ENCODE measurements around the gene C2. TPM values are rescaled to one million over a fixed set of nuclear protein-coding genes. Genes with fewer than 3 reads are reported as not detected.
A peak's percentile ranks its signal among the peaks of the same experiment; 100 is the strongest.
"Not testable (repeated sequence)": the region's sequence is repeated elsewhere in the genome, so short reads cannot be mapped to it uniquely, and the experiment has no call there.

The C2 gene
- total RNA-seq, 1 donor from 2014 or later = 282 TPM

DNA sequence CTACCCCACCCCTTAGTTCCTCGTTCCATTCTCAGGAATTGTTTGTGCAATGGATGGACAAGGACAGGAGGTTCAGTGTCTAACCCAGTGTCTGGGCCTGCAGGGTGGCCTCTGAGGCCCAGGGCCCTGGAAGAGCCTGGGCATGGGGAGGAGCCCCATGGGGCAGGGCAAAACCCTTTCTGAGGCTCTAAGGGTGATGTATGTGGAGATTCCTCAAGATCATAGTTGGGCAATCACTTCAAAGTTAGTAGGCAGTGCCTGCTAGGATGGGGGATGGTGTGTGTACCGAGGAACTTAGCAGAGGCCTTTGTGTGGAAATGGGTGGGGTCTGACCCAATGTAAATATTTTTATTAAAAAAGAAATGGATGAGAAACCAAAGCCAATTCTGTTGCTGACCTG lies 6.7 kb upstream of the C2 start:
- TF ChIP-seq, protein P1, sequence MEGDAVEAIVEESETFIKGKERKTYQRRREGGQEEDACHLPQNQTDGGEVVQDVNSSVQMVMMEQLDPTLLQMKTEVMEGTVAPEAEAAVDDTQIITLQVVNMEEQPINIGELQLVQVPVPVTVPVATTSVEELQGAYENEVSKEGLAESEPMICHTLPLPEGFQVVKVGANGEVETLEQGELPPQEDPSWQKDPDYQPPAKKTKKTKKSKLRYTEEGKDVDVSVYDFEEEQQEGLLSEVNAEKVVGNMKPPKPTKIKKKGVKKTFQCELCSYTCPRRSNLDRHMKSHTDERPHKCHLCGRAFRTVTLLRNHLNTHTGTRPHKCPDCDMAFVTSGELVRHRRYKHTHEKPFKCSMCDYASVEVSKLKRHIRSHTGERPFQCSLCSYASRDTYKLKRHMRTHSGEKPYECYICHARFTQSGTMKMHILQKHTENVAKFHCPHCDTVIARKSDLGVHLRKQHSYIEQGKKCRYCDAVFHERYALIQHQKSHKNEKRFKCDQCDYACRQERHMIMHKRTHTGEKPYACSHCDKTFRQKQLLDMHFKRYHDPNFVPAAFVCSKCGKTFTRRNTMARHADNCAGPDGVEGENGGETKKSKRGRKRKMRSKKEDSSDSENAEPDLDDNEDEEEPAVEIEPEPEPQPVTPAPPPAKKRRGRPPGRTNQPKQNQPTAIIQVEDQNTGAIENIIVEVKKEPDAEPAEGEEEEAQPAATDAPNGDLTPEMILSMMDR (IDR thresholded peaks at IDR 0.05) = no peak
- Histone ChIP-seq H3K36me3 (no peaks in the 10 kb centered on the region), H3K9me3 (no peaks in the 10 kb centered on the region), H3K4me3 (no peak overlapping the region), H3K4me1 (peaks cover 12% of the 10 kb centered on the region), H3K27ac (peak overlapping the region; percentile 6), H3K27me3 (no peaks in the 10 kb centered on the region)
- peak; percentile 88 for ATAC-seq
- no peak for DNase-seq
- intact Hi-C loops (cut with DNase I) = no loop called here

DNA sequence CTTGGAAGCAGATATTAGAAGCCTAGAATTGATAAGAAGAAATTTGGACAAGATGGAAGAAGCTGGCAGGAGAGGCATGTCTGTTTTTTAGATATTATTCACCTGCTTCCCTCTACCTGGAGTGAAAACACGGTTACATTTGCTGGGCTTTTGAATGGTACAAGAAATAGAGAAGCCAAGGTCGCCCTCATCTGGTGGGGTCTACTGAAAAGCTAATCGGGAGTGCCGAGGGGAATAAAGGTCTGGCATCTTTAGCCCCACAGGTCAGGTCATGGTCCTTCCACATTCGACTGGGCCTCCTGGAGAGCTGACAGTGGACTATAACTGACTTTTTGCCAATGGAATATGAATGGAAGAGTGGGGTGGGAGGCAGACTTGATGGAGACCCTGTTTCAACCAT lies 4.6 kb upstream of the C2 start:
- H3K4me1 ChIP-seq = peaks cover 12% of the 10 kb centered on the region
- H3K9me3 ChIP-seq = no peaks in the 10 kb centered on the region
- TF ChIP-seq, protein P1 (IDR thresholded peaks at IDR 0.05) = no peak
- DNase-seq = no peak
- peak; percentile 7 for ATAC-seq
- H3K27me3 ChIP-seq = no peaks in the 10 kb centered on the region
- H3K4me3 ChIP-seq = no peak overlapping the region
- H3K27ac ChIP-seq = no peak overlapping the region
- intact Hi-C loops (cut with DNase I) = no loop called here
- H3K36me3 ChIP-seq = no peaks in the 10 kb centered on the region

DNA sequence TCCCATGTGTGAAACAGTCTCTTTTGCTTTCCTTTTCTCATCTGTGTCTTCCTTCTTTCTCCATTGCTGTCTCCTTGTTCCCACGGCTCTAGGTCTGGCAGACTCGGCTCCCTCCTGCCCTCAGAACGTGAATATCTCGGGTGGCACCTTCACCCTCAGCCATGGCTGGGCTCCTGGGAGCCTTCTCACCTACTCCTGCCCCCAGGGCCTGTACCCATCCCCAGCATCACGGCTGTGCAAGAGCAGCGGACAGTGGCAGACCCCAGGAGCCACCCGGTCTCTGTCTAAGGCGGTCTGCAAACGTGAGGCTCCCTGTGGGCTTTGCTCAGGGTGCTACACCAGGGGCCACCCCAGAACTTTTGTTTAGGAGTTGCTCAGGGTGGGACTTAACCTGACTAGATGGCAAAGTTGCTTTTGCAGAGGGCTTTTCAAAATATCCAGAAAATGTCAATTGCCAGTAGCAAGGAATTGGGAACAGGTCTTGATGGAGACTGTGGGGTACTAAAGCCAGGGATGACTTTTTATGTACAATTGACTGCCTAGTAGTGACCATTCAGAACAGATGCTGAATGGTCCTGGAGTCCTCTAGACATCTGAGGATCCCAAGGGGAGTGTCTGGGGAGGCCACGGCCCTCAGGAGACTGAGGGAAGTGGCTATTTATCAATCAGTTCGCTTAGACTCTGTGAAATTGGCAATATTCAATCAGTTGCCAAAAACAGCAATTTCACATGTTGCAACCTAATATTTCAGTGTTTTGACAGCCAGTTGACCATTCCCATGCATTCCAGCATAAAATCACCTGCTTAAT lies 550 bp downstream of the C2 start:
- Histone ChIP-seq H3K27ac (peak overlapping the region; percentile 81), H3K27me3 (no peaks in the 10 kb centered on the region), H3K36me3 (no peaks in the 10 kb centered on the region), H3K4me3 (peak overlapping the region; percentile 52), H3K9me3 (no peaks in the 10 kb centered on the region), H3K4me1 (peaks cover 7% of the 10 kb centered on the region)
- TF ChIP-seq, protein P1 (IDR thresholded peaks at IDR 0.05) = no peak
- intact Hi-C loops (cut with DNase I) = no loop called here
- ATAC-seq (peak; percentile 21), DNase-seq (no peak)

DNA sequence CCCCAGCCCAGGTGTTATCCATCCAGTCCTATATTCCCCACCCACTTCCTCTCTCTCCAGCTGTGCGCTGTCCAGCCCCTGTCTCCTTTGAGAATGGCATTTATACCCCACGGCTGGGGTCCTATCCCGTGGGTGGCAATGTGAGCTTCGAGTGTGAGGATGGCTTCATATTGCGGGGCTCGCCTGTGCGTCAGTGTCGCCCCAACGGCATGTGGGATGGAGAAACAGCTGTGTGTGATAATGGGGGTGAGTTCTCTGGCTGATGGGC lies 1.1 kb downstream of the C2 start:
- DNase-seq = no peak
- Histone ChIP-seq H3K27me3 (no peaks in the 10 kb centered on the region), H3K9me3 (no peaks in the 10 kb centered on the region), H3K27ac (peak overlapping the region; percentile 51), H3K4me3 (peak overlapping the region; percentile 52), H3K36me3 (no peaks in the 10 kb centered on the region), H3K4me1 (peaks cover 7% of the 10 kb centered on the region)
- TF ChIP-seq, protein P1 (IDR thresholded peaks at IDR 0.05) = no peak
- ATAC-seq = no peak
- intact Hi-C loops (cut with DNase I) = no loop called here

DNA sequence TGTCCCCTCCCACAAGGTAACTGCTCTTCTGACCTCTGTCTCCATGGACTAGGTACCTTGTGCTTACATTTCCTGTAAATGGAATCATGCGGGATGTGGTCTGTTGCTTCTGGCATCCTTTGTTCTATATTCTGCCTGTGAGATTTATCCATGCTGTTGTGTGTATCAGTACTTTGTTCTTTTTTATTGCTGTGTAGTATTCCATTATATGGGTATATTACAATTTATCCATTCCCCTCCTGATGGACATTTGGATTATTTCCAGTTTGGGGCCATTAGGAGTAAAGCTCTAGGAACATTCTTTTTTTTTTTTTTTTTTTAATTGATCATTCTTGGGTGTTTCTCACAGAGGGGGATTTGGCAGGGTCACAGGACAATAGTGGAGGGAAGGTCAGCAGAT lies 3.4 kb downstream of the C2 start:
- H3K9me3 ChIP-seq = no peaks in the 10 kb centered on the region
- peaks cover 7% of the 10 kb centered on the region for H3K4me1 ChIP-seq
- TF ChIP-seq, protein P1 (IDR thresholded peaks at IDR 0.05) = no peak
- ATAC-seq (no peak), DNase-seq (no peak)
- intact Hi-C loops (cut with DNase I) = no loop called here
- no peaks in the 10 kb centered on the region for H3K27me3 ChIP-seq
- no peaks in the 10 kb centered on the region for H3K36me3 ChIP-seq
- no peak overlapping the region for H3K27ac ChIP-seq
- no peak overlapping the region for H3K4me3 ChIP-seq

DNA sequence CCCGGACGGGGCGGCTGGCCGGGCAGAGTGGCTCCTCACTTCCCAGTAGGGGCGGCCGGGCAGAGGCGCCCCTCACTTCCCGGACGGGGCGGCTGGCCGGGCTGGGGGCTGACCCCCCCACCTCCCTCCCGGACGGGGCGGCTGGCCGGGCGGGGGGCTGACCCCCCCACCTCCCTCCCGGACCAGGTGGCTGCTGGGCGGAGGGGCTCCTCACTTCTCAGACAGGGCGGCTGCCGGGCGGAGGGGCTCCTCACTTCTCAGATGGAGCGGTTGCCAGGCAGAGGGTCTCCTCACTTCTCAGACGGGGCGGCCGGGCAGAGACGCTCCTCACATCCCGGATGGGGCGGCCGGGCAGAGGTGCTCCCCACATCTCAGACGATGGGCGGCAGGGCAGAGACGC lies 4.6 kb downstream of the C2 start:
- DNase-seq; ATAC-seq; H3K4me1 ChIP-seq; H3K27ac ChIP-seq; intact Hi-C loops (cut with DNase I); H3K27me3 ChIP-seq; H3K4me3 ChIP-seq; H3K36me3 ChIP-seq; H3K9me3 ChIP-seq: not testable (repeated sequence)
